Measurements from ENCODE around the gene TANGO2.

DNA sequence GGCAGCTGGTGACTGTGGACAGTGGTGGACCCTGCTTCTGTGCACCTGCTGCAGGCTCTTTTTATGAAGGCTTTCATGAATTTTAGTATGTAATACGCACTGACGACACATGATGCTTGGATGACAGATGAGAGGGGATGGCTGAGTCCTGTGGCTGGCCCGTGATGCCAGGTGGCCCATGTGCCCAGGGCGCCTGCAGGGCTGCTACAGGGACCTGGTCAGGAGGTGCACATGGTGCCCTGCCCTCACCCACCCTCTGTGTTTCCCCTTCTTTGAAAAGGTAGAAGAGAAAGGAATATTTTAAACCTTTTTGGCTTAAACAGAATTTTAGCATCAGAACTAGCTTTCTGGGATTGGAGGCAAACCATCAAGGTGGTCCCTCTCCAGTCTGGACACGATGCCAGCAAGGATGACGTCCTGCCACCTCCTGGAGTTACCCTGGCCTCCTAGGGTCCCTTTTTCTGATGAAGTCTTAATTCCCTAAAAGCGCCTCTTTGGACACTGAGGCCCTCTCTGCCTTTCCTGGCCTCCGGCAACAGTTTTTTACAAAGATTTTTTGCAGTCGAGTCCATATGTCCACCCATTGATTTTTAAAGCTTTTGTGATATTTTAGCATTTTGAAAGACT, 89.6 kb downstream of the TANGO2 start:
- TF ChIP-seq POLR2A (IDR thresholded peaks at IDR 0.05; ENCODE audit: low read depth, low read length), result no peak
- no peak for TF ChIP-seq TAF1 (IDR thresholded peaks at IDR 0.05; ENCODE audit: low read depth, low read length)
- TF ChIP-seq POLR2AphosphoS5 (IDR thresholded peaks at IDR 0.05; ENCODE audit: low read depth, low read length), result no peak
- no peak for TF ChIP-seq SPI1 (IDR thresholded peaks at IDR 0.05; ENCODE audit: low read depth, low read length)
